HL-60/S4 (cell line): ENCODE data around the gene PSMB5.
"Not testable (repeated sequence)": the region's sequence is repeated elsewhere in the genome, so short reads cannot be mapped to it uniquely, and the experiment has no call there.

Source experiments
- in situ Hi-C: fragments of 300-500 bp; cut with MboI; formaldehyde crosslinking; loops from 2 replicates; pipeline ENCODE4 v1.14.3; 2022; ENCODE audit warnings: low sequenced_read_pairs

Gene PSMB5

GRCh38 chr14:23020143-23021128 lies 14.3 kb downstream of the PSMB5 start:
- in situ Hi-C loops: no loop called here

GRCh38 chr14:23018107-23018506 lies 16.6 kb downstream of the PSMB5 start:
- in situ Hi-C loops: no loop called here

- in situ Hi-C loops: no loop called here
Measured at GRCh38 chr14:23017091-23017490, 17.6 kb downstream of the PSMB5 start.

- in situ Hi-C loops: no loop called here
Measured at GRCh38 chr14:23015618-23016017, 19.1 kb downstream of the PSMB5 start.

GRCh38 chr14:23013749-23014054 lies 21.0 kb downstream of the PSMB5 start:
- in situ Hi-C loops: not testable (repeated sequence)

GRCh38 chr14:23013054-23013748 lies 21.5 kb downstream of the PSMB5 start:
- in situ Hi-C loops: no loop called here

GRCh38 chr14:23009939-23010726 lies 24.6 kb downstream of the PSMB5 start, which contains the start of gene C14orf93:
Gene C14orf93, minus strand, starts transcription at chr14:23010143. Its CDS starts 11,120 bp downstream, at chr14:22999023.
- in situ Hi-C loops: no loop called here

GRCh38 chr14:23009483-23009938 lies 25.2 kb downstream of the PSMB5 start:
- in situ Hi-C loops: no loop called here

GRCh38 chr14:23008831-23009230 lies 25.9 kb downstream of the PSMB5 start:
- in situ Hi-C loops: no loop called here

- in situ Hi-C loops: no loop called here
Measured at GRCh38 chr14:23006544-23007419, 27.9 kb downstream of the PSMB5 start.

- in situ Hi-C loops: no loop called here
Measured at GRCh38 chr14:23006188-23006534, 28.5 kb downstream of the PSMB5 start.

GRCh38 chr14:23005451-23006187 lies 29.1 kb downstream of the PSMB5 start:
- in situ Hi-C loops: no loop called here

- in situ Hi-C loops: not testable (repeated sequence)
Measured at GRCh38 chr14:23004274-23004673, 30.4 kb downstream of the PSMB5 start.

GRCh38 chr14:23002592-23002991 lies 32.1 kb downstream of the PSMB5 start:
- in situ Hi-C loops: no loop called here

GRCh38 chr14:23000860-23001259 lies 33.8 kb downstream of the PSMB5 start:
- in situ Hi-C loops: no loop called here

GRCh38 chr14:22998329-22999012 lies 36.2 kb downstream of the PSMB5 start:
- in situ Hi-C loops: no loop called here

- in situ Hi-C loops: no loop called here
Measured at GRCh38 chr14:22997676-22998323, 36.9 kb downstream of the PSMB5 start.
